ENCODE measurements around the gene DLX1.

DLX1 gene

GRCh38 chr2:172087780-172088244 lies 2.5 kb downstream of the DLX1 start:
- no peaks in the 10 kb centered on the region for H3K9me3 ChIP-seq
- DNase-seq, result no peak
- H3K36me3 ChIP-seq, result no peaks in the 10 kb centered on the region
- H3K4me3 ChIP-seq (ENCODE audit: low read depth, low read length), result no peak overlapping the region
- H3K27me3 ChIP-seq, result peaks cover 96% of the 10 kb centered on the region
- H3K4me1 ChIP-seq, result no peaks in the 10 kb centered on the region
- TF ChIP-seq, protein P1, sequence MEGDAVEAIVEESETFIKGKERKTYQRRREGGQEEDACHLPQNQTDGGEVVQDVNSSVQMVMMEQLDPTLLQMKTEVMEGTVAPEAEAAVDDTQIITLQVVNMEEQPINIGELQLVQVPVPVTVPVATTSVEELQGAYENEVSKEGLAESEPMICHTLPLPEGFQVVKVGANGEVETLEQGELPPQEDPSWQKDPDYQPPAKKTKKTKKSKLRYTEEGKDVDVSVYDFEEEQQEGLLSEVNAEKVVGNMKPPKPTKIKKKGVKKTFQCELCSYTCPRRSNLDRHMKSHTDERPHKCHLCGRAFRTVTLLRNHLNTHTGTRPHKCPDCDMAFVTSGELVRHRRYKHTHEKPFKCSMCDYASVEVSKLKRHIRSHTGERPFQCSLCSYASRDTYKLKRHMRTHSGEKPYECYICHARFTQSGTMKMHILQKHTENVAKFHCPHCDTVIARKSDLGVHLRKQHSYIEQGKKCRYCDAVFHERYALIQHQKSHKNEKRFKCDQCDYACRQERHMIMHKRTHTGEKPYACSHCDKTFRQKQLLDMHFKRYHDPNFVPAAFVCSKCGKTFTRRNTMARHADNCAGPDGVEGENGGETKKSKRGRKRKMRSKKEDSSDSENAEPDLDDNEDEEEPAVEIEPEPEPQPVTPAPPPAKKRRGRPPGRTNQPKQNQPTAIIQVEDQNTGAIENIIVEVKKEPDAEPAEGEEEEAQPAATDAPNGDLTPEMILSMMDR (IDR thresholded peaks at IDR 0.05; ENCODE audit: low read depth, low read length), result no peak

- H3K36me3 ChIP-seq, result no peaks in the 10 kb centered on the region
- no peaks in the 10 kb centered on the region for H3K4me1 ChIP-seq
- H3K9me3 ChIP-seq, result no peaks in the 10 kb centered on the region
- peaks cover 96% of the 10 kb centered on the region for H3K27me3 ChIP-seq
- TF ChIP-seq, protein P1 (IDR thresholded peaks at IDR 0.05; ENCODE audit: low read depth, low read length), result no peak
- no peak for DNase-seq
- H3K4me3 ChIP-seq (ENCODE audit: low read depth, low read length), result no peak overlapping the region
These were observed 3.1 kb downstream of the DLX1 start for GRCh38 chr2:172088245-172089004.

- DNase-seq, result no peak
- Histone ChIP-seq H3K27me3 (peaks cover 96% of the 10 kb centered on the region), H3K9me3 (no peaks in the 10 kb centered on the region), H3K4me1 (no peaks in the 10 kb centered on the region), H3K36me3 (no peaks in the 10 kb centered on the region), H3K4me3 (ENCODE audit: low read depth, low read length) (no peak overlapping the region)
- TF ChIP-seq, protein P1 (IDR thresholded peaks at IDR 0.05; ENCODE audit: low read depth, low read length), result no peak
These were observed 3.7 kb downstream of the DLX1 start for GRCh38 chr2:172089005-172089504.

DNA sequence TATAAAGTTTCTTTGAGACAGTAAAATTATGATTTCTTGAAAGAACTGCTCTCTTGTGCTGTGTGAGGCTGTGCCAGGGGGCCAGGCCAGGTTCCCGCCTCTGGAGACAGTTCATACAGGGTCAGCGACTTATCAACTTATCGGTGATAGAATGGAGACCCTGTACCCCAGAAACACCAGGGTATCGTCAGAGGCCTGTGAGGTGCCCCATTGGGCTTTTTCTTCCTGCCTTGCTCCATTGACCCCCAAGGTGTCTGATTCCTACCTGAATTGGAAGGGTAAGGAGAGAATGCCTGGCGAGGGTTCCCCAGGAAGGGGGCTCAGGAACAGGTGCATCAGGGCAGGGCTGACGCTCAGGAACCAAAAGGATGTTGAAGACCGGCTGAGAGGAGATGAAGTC lies 4.3 kb downstream of the DLX1 start:
- Histone ChIP-seq H3K4me1 (no peaks in the 10 kb centered on the region), H3K27me3 (peaks cover 96% of the 10 kb centered on the region), H3K4me3 (ENCODE audit: low read depth, low read length) (no peak overlapping the region), H3K36me3 (no peaks in the 10 kb centered on the region), H3K9me3 (no peaks in the 10 kb centered on the region)
- DNase-seq, result no peak
- TF ChIP-seq, protein P1 (IDR thresholded peaks at IDR 0.05; ENCODE audit: low read depth, low read length), result no peak

GRCh38 chr2:172090044-172090961 lies 5.0 kb downstream of the DLX1 start:
- H3K27me3 ChIP-seq, result peaks cover 98% of the 10 kb centered on the region
- no peaks in the 10 kb centered on the region for H3K36me3 ChIP-seq
- no peaks in the 10 kb centered on the region for H3K4me1 ChIP-seq
- H3K4me3 ChIP-seq (ENCODE audit: low read depth, low read length), result no peak overlapping the region
- TF ChIP-seq, protein P1 (IDR thresholded peaks at IDR 0.05; ENCODE audit: low read depth, low read length), result no peak
- DNase-seq, result no peak
- H3K9me3 ChIP-seq, result no peaks in the 10 kb centered on the region

All from BE2C (cell line).